ENCODE measurements around the gene EVI2B.

- TF ChIP-seq CTCF (IDR thresholded peaks at IDR 0.05) (no peak), RFX5 (IDR thresholded peaks at IDR 0.05) (no peak), E2F6 (IDR thresholded peaks at IDR 0.05; ENCODE audit: borderline replicate concordance, low read depth) (no peak), REST (IDR thresholded peaks at IDR 0.05) (no peak), KDM1A (IDR thresholded peaks at IDR 0.05; ENCODE audit: low read depth) (no peak), POLR2AphosphoS2 (conservative IDR thresholded peaks at IDR 0.05; ENCODE audit: low read length) (no peak), EP300 (IDR thresholded peaks at IDR 0.05) (no peak), POLR2A (IDR thresholded peaks at IDR 0.05; ENCODE audit: low read length) (no peak), ZFP36 (IDR thresholded peaks at IDR 0.05; ENCODE audit: borderline replicate concordance, partially characterized antibody) (no peak)
- TF ChIP-seq, protein P1, sequence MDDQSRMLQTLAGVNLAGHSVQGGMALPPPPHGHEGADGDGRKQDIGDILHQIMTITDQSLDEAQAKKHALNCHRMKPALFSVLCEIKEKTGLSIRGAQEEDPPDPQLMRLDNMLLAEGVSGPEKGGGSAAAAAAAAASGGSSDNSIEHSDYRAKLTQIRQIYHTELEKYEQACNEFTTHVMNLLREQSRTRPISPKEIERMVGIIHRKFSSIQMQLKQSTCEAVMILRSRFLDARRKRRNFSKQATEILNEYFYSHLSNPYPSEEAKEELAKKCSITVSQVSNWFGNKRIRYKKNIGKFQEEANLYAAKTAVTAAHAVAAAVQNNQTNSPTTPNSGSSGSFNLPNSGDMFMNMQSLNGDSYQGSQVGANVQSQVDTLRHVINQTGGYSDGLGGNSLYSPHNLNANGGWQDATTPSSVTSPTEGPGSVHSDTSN (IDR thresholded peaks at IDR 0.05), result no peak
- TF ChIP-seq, protein P2, sequence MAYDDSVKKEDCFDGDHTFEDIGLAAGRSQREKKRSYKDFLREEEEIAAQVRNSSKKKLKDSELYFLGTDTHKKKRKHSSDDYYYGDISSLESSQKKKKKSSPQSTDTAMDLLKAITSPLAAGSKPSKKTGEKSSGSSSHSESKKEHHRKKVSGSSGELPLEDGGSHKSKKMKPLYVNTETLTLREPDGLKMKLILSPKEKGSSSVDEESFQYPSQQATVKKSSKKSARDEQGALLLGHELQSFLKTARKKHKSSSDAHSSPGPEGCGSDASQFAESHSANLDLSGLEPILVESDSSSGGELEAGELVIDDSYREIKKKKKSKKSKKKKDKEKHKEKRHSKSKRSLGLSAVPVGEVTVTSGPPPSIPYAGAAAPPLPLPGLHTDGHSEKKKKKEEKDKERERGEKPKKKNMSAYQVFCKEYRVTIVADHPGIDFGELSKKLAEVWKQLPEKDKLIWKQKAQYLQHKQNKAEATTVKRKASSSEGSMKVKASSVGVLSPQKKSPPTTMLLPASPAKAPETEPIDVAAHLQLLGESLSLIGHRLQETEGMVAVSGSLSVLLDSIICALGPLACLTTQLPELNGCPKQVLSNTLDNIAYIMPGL (CRISPR knock-in tag; IDR thresholded peaks at IDR 0.05; ENCODE audit: borderline replicate concordance), result no peak
These were observed 38.7 kb downstream of the EVI2B start for GRCh38 chr17:31275116-31275515.
